Liver (tissue), 3 donors: ENCODE data around the gene LARGE1.

Experiments used
- GABPA ChIP-seq, 2 donors: IDR thresholded peaks in 1 of 2; conservative IDR thresholded peaks in 1 of 2; 2 replicates each; pipeline ENCODE4 v1.6.1; 2016; ENCODE audit warnings: antibody characterized with exemption in 2 of 2, mild to moderate bottlenecking in 1 of 2, moderate library complexity in 1 of 2
- RXRA ChIP-seq, 2 donors: IDR thresholded peaks; 2 replicates each; pipeline ENCODE4 v1.6.1; 2017 to 2018; ENCODE audit warnings: antibody characterized with exemption in 2 of 2, mild to moderate bottlenecking in 1 of 2
- YY1 ChIP-seq: IDR thresholded peaks from 2 replicates; pipeline ENCODE4 v1.6.1; 2016; ENCODE audit warnings: antibody characterized with exemption, mild to moderate bottlenecking
- TF ChIP-seq, protein P1 (sequence below): fragments of 150-350 bp; IDR thresholded peaks from 2 replicates; pipeline ENCODE4 v1.5.1; 2017; ENCODE audit warnings: improper control_type of control experiment, low read depth, low read length; ENCODE audit not compliant: missing input control
- TF ChIP-seq, protein P2 (sequence below): IDR thresholded peaks from 2 replicates; pipeline ENCODE4 v1.6.1; 2016; ENCODE audit warnings: antibody characterized with exemption
- donor health status: healthy.
- donor health status: healthy.

DNA sequence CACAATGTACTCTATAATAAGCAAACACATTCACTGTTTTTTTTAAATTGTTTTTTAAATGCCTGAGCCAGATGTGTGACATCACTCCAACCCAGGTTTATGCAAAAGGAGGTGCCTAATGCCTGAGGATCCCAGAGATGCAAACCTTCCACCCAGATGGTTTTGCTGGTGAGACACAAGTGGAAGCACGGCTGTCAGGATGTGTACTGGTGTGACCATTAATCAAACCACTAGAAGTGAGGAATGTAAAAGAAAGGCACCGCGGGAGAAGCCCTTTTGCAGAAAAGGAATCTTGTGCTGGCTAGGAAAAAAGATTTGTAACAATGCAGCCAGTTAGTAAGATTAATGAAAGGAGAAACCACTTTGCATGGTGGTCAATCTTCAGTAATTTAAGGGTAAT lies 407.4 kb downstream of the LARGE1 start:
- no peak for TF ChIP-seq YY1
- TF ChIP-seq, protein P1, sequence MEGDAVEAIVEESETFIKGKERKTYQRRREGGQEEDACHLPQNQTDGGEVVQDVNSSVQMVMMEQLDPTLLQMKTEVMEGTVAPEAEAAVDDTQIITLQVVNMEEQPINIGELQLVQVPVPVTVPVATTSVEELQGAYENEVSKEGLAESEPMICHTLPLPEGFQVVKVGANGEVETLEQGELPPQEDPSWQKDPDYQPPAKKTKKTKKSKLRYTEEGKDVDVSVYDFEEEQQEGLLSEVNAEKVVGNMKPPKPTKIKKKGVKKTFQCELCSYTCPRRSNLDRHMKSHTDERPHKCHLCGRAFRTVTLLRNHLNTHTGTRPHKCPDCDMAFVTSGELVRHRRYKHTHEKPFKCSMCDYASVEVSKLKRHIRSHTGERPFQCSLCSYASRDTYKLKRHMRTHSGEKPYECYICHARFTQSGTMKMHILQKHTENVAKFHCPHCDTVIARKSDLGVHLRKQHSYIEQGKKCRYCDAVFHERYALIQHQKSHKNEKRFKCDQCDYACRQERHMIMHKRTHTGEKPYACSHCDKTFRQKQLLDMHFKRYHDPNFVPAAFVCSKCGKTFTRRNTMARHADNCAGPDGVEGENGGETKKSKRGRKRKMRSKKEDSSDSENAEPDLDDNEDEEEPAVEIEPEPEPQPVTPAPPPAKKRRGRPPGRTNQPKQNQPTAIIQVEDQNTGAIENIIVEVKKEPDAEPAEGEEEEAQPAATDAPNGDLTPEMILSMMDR, result no peak
- TF ChIP-seq, protein P2, sequence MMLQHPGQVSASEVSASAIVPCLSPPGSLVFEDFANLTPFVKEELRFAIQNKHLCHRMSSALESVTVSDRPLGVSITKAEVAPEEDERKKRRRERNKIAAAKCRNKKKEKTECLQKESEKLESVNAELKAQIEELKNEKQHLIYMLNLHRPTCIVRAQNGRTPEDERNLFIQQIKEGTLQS, result no peak
- TF ChIP-seq GABPA (IDR thresholded peaks at IDR 0.05 in 1 of 2, conservative IDR thresholded peaks at IDR 0.05 in 1 of 2), result no peak
- no peak for TF ChIP-seq RXRA (IDR thresholded peaks at IDR 0.05)
